Retinal pigment epithelial cell (primary cell): ENCODE measurements around the gene CLDN9.

Source experiments
- DNase-seq: peaks from one replicate; pipeline ENCODE4 v3.0.0-alpha.2; 2010; ENCODE audit warnings: low read depth
- H3K4me3 ChIP-seq: 2 replicates; pipeline ENCODE4 v1.5.1; 2011; ENCODE audit warnings: mild to moderate bottlenecking, low read length, control low read depth, moderate library complexity
- CTCF ChIP-seq: conservative IDR thresholded peaks from 2 replicates; pipeline ENCODE4 v1.5.1; 2011; ENCODE audit warnings: low read depth, low read length, control low read depth, inconsistent platforms

CLDN9 gene

GRCh38 chr16:3012828-3013420 lies at the start of gene CLDN9:
Gene CLDN9 (plus strand): TSS chr16:3012923. CDS start chr16:3013363, 440 bp downstream.
- no peak for DNase-seq
- peak within 1 kb of the TSS; percentile 3 for H3K4me3 ChIP-seq
- TF ChIP-seq CTCF: no peak

- DNase-seq: no peak
- H3K4me3 ChIP-seq: peak overlapping the region; percentile 32
Measured at GRCh38 chr16:2963074-2963722, 49.5 kb upstream of the CLDN9 start.

GRCh38 chr16:2963723-2964474 lies 48.8 kb upstream of the CLDN9 start, which contains the start of gene KREMEN2:
Gene KREMEN2 (plus strand): TSS chr16:2964275. CDS start chr16:2964521, 246 bp downstream.
- DNase-seq: no peak
- no peak for TF ChIP-seq CTCF
- H3K4me3 ChIP-seq: peak within 1 kb of the TSS; percentile 32

More at GRCh38 chr16:2963074-2963722, 49.5 kb upstream of the CLDN9 start:
- no peak for TF ChIP-seq CTCF

GRCh38 chr16:2964475-2965336 lies 48.0 kb upstream of the CLDN9 start:
- TF ChIP-seq CTCF: no peak
- peak overlapping the region; percentile 32 for H3K4me3 ChIP-seq
- no peak for DNase-seq

GRCh38 chr16:2966043-2966807 lies 46.5 kb upstream of the CLDN9 start:
- TF ChIP-seq CTCF: no peak
- no peak overlapping the region for H3K4me3 ChIP-seq
- no peak for DNase-seq

GRCh38 chr16:2966808-2967191 lies 45.9 kb upstream of the CLDN9 start:
- DNase-seq: no peak
- no peak for TF ChIP-seq CTCF
- H3K4me3 ChIP-seq: no peak overlapping the region
